Endothelial cell (in vitro differentiated cells): ENCODE results near the gene INHBE. TPM values are rescaled to one million over a fixed set of nuclear protein-coding genes. Genes with fewer than 3 reads are reported as not detected.

ENCODE experiments used
- DNase-seq: peaks from one replicate; pipeline ENCODE4 v3.0.0; 2021; ENCODE audit warnings: low spot score
- H3K27ac Mint-ChIP-seq: one replicate; pipeline ENCODE4 v1.8.0; 2021; ENCODE audit warnings: mixed read lengths, inconsistent platforms; ENCODE audit not compliant: unreplicated experiment
- H3K27me3 Mint-ChIP-seq: one replicate; pipeline ENCODE4 v1.8.0; 2021; ENCODE audit warnings: mild to moderate bottlenecking, moderate library complexity, mixed read lengths, inconsistent platforms; ENCODE audit not compliant: unreplicated experiment
- H3K36me3 Mint-ChIP-seq: one replicate; pipeline ENCODE4 v1.8.0; 2021; ENCODE audit warnings: mild to moderate bottlenecking, low read depth, mixed read lengths, inconsistent platforms; ENCODE audit not compliant: unreplicated experiment
- H3K4me1 Mint-ChIP-seq: one replicate; pipeline ENCODE4 v1.8.0; 2021; ENCODE audit warnings: mild to moderate bottlenecking, mixed read lengths, inconsistent platforms; ENCODE audit not compliant: unreplicated experiment
- H3K4me3 Mint-ChIP-seq: one replicate; pipeline ENCODE4 v1.8.0; 2021; ENCODE audit warnings: mild to moderate bottlenecking, mixed read lengths, inconsistent platforms; ENCODE audit not compliant: unreplicated experiment
- H3K9me3 Mint-ChIP-seq: one replicate; pipeline ENCODE4 v1.8.0; 2021; ENCODE audit warnings: mixed read lengths, inconsistent platforms; ENCODE audit not compliant: unreplicated experiment
- total RNA-seq: library from RNA; stranded (reverse); fragmentation: NEBNext Ultra II Directional; extraction: Animal tissue kit (Norgen Biotek cat#: 25700); gene quantifications from one replicate; pipeline ENCODE4 v1.2.1, GENCODE V29; 2021; ENCODE audit not compliant: unreplicated experiment
- TF ChIP-seq, protein P1 (sequence below): fragments of 200-600 bp; sonication (generic); IDR thresholded peaks from one replicate; pipeline ENCODE4 v1.5.0; 2021; ENCODE audit warnings: antibody characterized with exemption; ENCODE audit not compliant: unreplicated experiment

The INHBE gene
- total RNA-seq, 1 donor from 2014 or later = not detected

DNA sequence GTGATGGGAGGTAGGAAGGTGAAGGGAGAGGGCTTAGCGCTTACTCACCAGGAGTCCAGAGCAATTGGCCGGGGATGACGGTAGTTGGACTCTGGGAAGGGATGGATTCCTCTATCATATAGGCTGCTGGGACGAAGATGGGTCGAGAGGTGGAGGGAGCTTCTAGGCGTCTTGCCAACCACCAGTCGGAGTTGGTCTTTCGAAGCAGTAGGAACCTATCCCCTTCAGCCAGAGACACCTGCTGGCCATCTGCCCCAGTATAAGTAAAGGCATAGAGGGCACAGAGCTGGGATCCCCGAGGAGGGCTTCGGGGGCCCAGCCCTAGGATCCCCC is 23.9 kb downstream of the INHBE start:
- no peak for DNase-seq
- TF ChIP-seq, protein P1, sequence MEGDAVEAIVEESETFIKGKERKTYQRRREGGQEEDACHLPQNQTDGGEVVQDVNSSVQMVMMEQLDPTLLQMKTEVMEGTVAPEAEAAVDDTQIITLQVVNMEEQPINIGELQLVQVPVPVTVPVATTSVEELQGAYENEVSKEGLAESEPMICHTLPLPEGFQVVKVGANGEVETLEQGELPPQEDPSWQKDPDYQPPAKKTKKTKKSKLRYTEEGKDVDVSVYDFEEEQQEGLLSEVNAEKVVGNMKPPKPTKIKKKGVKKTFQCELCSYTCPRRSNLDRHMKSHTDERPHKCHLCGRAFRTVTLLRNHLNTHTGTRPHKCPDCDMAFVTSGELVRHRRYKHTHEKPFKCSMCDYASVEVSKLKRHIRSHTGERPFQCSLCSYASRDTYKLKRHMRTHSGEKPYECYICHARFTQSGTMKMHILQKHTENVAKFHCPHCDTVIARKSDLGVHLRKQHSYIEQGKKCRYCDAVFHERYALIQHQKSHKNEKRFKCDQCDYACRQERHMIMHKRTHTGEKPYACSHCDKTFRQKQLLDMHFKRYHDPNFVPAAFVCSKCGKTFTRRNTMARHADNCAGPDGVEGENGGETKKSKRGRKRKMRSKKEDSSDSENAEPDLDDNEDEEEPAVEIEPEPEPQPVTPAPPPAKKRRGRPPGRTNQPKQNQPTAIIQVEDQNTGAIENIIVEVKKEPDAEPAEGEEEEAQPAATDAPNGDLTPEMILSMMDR = no peak
- no peak overlapping the region for H3K4me3 Mint-ChIP-seq
- H3K4me1 Mint-ChIP-seq = peaks cover 61% of the 10 kb centered on the region
- peaks cover 27% of the 10 kb centered on the region for H3K27me3 Mint-ChIP-seq
- H3K27ac Mint-ChIP-seq = peak overlapping the region; percentile 86
- H3K36me3 Mint-ChIP-seq = peaks cover 25% of the 10 kb centered on the region
- no peaks in the 10 kb centered on the region for H3K9me3 Mint-ChIP-seq

DNA sequence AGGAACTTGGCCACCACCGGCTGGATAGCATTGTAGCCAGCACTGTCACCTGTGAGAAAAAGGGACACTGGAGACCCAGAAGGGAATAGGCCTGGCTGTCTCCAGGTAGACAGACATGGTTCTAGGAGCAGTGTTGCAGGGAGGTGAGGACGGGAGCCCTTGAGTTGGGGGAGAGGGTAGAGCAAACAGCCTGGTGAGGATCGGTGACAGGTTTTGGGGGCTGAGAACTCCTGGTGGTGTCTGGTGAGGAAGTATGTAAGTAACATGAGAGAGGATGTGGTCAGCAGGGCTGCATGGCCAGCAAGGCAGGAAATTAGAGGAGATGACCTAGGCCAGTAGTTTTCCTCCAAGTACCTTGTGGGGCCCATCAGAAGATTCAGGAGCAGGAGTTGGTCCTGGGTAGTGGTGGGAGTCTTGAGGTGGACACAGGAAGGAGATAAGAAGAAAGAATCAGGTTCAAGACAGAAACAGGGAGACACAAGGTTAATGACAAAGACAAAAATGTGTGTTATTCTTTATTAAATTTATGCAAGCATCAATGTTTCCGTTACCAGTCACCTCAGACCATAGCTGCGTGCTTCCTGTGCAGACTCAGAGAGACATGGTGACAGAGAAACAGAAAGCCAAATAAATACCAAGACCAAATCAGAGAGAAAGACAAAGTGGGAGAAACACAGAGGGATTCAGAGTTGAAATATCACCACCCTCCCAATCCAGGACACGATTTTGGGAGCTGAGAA is 24.4 kb downstream of the INHBE start, which contains the start of gene ARHGAP9:
TSS of gene ARHGAP9 (minus strand) at position 491 of the 740 bp plus-strand sequence. CDS start at position 31, 460 bp downstream.
- H3K27ac Mint-ChIP-seq = peak within 1 kb of the TSS; percentile 86
- TF ChIP-seq, protein P1 = no peak
- peaks cover 24% of the 10 kb centered on the region for H3K27me3 Mint-ChIP-seq

DNA sequence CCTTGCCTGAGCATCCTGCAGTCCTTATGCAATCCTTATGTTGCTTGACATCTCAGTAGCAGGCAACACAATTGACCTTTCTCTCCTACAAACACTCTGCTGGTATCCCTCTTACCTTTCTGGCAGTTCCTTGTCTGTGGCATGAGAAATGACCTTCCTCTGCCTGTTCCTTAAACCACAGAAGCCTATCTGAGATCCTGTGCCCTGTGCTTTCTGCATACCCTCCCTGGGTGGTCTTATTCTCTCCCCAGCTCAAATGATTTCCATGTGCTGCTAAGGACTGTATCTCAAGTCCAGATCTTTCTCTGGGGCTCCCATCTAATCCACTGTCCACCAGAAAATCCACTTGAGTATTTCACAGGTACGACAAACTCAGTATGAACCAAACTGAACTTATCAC is 26.6 kb downstream of the INHBE start:
- DNase-seq = no peak

More for the DNA sequence above, 24.4 kb downstream of the INHBE start, which contains the start of gene ARHGAP9:
- peaks cover 20% of the 10 kb centered on the region for H3K36me3 Mint-ChIP-seq
- peaks cover 55% of the 10 kb centered on the region for H3K4me1 Mint-ChIP-seq
- DNase-seq = no peak
- peak within 1 kb of the TSS; percentile 85 for H3K4me3 Mint-ChIP-seq
- H3K9me3 Mint-ChIP-seq = no peaks in the 10 kb centered on the region

DNA sequence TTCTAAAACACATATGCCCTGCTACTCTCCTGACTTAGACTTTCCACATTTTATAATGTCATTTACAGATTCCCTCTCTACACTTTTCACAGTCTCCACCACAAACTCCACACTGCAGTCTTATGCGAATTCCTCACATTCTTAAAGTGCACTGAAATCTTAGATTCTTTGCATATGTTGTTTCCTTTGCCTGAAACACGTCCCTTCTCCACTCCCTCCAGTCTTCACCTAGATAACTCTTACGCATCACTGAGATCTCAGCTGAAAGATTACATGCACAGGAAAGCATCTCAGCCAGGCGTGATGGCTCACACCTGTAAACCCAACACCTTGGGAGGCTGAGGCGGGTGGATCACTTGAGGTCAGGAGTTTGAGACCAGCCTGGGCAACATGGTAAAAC is 28.4 kb downstream of the INHBE start:
- H3K27ac Mint-ChIP-seq = peak overlapping the region; percentile 0

More for the DNA sequence above, 26.6 kb downstream of the INHBE start:
- peaks cover 47% of the 10 kb centered on the region for H3K4me1 Mint-ChIP-seq
- H3K36me3 Mint-ChIP-seq = peaks cover 14% of the 10 kb centered on the region
- H3K27me3 Mint-ChIP-seq = peaks cover 23% of the 10 kb centered on the region
- H3K4me3 Mint-ChIP-seq = peak overlapping the region; percentile 3
- TF ChIP-seq, protein P1 = no peak
- no peak overlapping the region for H3K27ac Mint-ChIP-seq
- no peaks in the 10 kb centered on the region for H3K9me3 Mint-ChIP-seq

DNA sequence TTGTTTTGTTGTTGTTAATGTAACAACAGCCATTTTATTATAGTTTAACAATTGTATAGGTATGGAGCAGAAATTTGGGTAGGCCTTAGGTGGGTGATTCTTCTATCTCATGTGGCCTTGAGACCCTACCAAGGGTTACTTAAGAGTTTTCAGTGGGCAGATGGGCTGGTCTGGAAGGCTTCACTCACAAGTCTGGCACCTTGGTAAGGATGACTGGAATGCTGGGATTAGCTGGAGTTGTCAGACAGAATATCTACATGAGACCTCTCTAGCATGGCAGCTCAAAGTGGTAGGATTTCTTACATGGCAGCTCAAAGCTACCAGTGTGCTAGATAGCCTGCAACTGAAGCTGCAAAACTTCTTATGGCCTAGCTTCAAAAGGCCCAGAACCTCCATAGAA is 30.6 kb downstream of the INHBE start:
- Mint-ChIP-seq H3K36me3 (peaks cover 24% of the 10 kb centered on the region), H3K9me3 (no peaks in the 10 kb centered on the region), H3K27me3 (peaks cover 7% of the 10 kb centered on the region), H3K27ac (no peak overlapping the region), H3K4me1 (peaks cover 22% of the 10 kb centered on the region), H3K4me3 (no peak overlapping the region)
- TF ChIP-seq, protein P1 = no peak
- no peak for DNase-seq

More for the DNA sequence above, 28.4 kb downstream of the INHBE start:
- H3K4me1 Mint-ChIP-seq = peaks cover 34% of the 10 kb centered on the region
- peaks cover 14% of the 10 kb centered on the region for H3K27me3 Mint-ChIP-seq
- H3K36me3 Mint-ChIP-seq = peaks cover 15% of the 10 kb centered on the region
- no peaks in the 10 kb centered on the region for H3K9me3 Mint-ChIP-seq
- TF ChIP-seq, protein P1 = no peak
- H3K4me3 Mint-ChIP-seq = no peak overlapping the region
- DNase-seq = no peak
